CD4-positive, CD25-positive, alpha-beta regulatory T cell (primary cell): Measurements from ENCODE around the gene APOA1. TPM values are rescaled to one million over a fixed set of nuclear protein-coding genes. Genes with fewer than 3 reads are reported as not detected.
A peak's percentile ranks its signal among the peaks of the same experiment; 100 is the strongest.

ENCODE experiments used
- ATAC-seq, 2 donors: fragments of 150-1000 bp; cut with Tn5 transposase; one replicate each; pipeline ENCODE4 v1.10.0; 2021; ENCODE audit warnings: low read depth in 2 of 2, moderate number of reproducible peaks in 2 of 2, moderate library complexity in 1 of 2
- DNase-seq, 3 donors: peaks; one replicate each; pipeline versions ENCODE4 v3.0.0 to v3.0.0-alpha.2; 2012 to 2022; ENCODE audit warnings: mixed read lengths in 1 of 3
- H3K27ac ChIP-seq: one replicate; pipeline ENCODE4 v1.7.0; 2013; ENCODE audit warnings: mild to moderate bottlenecking, low read length; ENCODE audit not compliant: insufficient read depth, poor library complexity, severe bottlenecking
- H3K27me3 ChIP-seq: one replicate; pipeline ENCODE4 v1.7.0; 2013; ENCODE audit warnings: low read length; ENCODE audit not compliant: control insufficient read depth, insufficient read depth
- H3K36me3 ChIP-seq: one replicate; pipeline ENCODE4 v1.7.0; 2013; ENCODE audit warnings: mild to moderate bottlenecking, low read length, moderate library complexity; ENCODE audit not compliant: control insufficient read depth, insufficient read depth
- H3K4me1 ChIP-seq: 2 replicates; pipeline ENCODE4 v1.7.0; 2013; ENCODE audit warnings: mild to moderate bottlenecking, low read length; ENCODE audit not compliant: insufficient read depth, control insufficient read depth, poor library complexity, severe bottlenecking
- H3K4me3 ChIP-seq: one replicate; pipeline ENCODE4 v1.7.0; 2013; ENCODE audit warnings: low read depth, mild to moderate bottlenecking, low read length, moderate library complexity
- H3K9me3 ChIP-seq, 2 experiments: 1 replicate in 1 of 2; 2 replicates in 1 of 2; pipeline ENCODE4 v1.7.0; 2013; ENCODE audit warnings: low read length in 2 of 2, mild to moderate bottlenecking in 1 of 2, moderate library complexity in 1 of 2; ENCODE audit not compliant: control insufficient read depth in 2 of 2
- H3K27ac Mint-ChIP-seq, 3 donors: one replicate each; pipeline ENCODE4 v1.8.0; 2020 to 2022; ENCODE audit warnings: mild to moderate bottlenecking in 3 of 3, mixed read lengths in 3 of 3, moderate library complexity in 2 of 3
- H3K27me3 Mint-ChIP-seq: one replicate; pipeline ENCODE4 v1.8.0; 2022; ENCODE audit warnings: mild to moderate bottlenecking, mixed read lengths
- H3K36me3 Mint-ChIP-seq: one replicate; pipeline ENCODE4 v1.8.0; 2020; ENCODE audit warnings: mixed read lengths
- H3K4me1 Mint-ChIP-seq, 4 donors: one replicate each; pipeline ENCODE4 v1.8.0; 2020 to 2022; ENCODE audit warnings: mixed read lengths in 4 of 4, mild to moderate bottlenecking in 1 of 4
- H3K4me3 Mint-ChIP-seq, 4 donors: one replicate each; pipeline ENCODE4 v1.8.0; 2020 to 2022; ENCODE audit warnings: mild to moderate bottlenecking in 4 of 4, mixed read lengths in 4 of 4, moderate library complexity in 3 of 4
- H3K9me3 Mint-ChIP-seq, 7 donors: one replicate each; pipeline ENCODE4 v1.8.0; 2020 to 2022; ENCODE audit warnings: mixed read lengths in 7 of 7, mild to moderate bottlenecking in 3 of 7, moderate library complexity in 2 of 7
- polyA plus RNA-seq, 4 donors: library from polyadenylated mRNA; unstranded; fragments of 300-500 nt; fragmentation: Illumina TruSeq; gene quantifications; one replicate each; pipeline ENCODE4 v1.2.3, GENCODE V29; 2021
- total RNA-seq: library from RNA; stranded (reverse); gene quantifications from one replicate; pipeline ENCODE4 v1.2.3, GENCODE V29; 2022

Gene APOA1
- total and polyA plus RNA-seq, 5 donors from 2014 or later: 0.34 TPM; not detected in 4

DNA sequence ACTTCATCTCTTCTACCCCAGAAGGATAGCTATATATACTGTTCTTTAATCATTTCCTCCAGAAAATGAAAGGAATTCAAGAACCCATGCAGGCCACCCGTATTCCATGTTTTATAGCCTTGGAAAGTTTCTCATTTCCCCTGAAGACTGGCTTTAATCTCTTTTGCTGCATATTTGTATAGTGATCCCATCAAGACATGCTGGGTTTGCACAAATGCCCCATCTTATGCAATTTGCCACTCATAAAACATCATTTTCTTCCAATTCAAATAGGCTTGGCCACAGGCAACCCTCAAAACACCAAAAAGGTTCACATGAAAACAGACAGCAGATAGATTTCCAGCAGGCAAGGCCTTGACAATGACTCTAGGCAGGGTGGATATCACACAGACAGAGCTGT, 28.3 kb upstream of the APOA1 start:
- Mint-ChIP-seq H3K4me3 (no peak overlapping the region), H3K27ac (peak overlapping the region in 1 of 3 donors; percentile 25), H3K9me3 (no peaks in the 10 kb centered on the region), H3K27me3 (no peaks in the 10 kb centered on the region), H3K36me3 (peaks cover 79% of the 10 kb centered on the region), H3K4me1 (peaks cover 0 to 10% (median 4%) of the 10 kb centered on the region in 4 donors)
- DNase-seq (no peak), ATAC-seq (no peak)
- Histone ChIP-seq H3K36me3 (peaks cover 85% of the 10 kb centered on the region), H3K27me3 (no peaks in the 10 kb centered on the region), H3K4me3 (no peak overlapping the region), H3K4me1 (no peaks in the 10 kb centered on the region), H3K27ac (no peak overlapping the region), H3K9me3 (no peaks in the 10 kb centered on the region)

DNA sequence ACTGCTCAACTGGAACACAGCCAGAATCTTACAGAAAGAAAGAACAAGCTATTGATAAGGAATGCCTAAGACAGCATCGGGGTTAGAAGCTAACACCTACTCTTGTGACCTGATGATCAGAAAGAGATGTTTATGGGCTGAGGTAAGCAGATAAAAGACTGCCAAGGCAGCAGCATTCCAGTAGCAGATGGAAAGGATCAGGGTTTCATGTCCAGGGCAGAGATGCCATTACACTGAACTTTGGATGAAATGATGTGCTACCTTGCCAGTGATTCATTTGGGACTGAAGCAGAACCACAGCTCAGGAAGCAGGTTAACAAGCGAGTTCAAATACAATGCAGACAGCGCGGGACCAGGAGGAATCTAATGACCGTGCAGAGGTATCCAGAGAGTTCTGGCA, 27.1 kb upstream of the APOA1 start:
- Histone ChIP-seq H3K9me3 (no peaks in the 10 kb centered on the region), H3K4me1 (no peaks in the 10 kb centered on the region), H3K27me3 (no peaks in the 10 kb centered on the region), H3K27ac (no peak overlapping the region), H3K36me3 (peaks cover 85% of the 10 kb centered on the region), H3K4me3 (no peak overlapping the region)
- H3K4me1 Mint-ChIP-seq: peaks cover 0 to 8% (median 6%) of the 10 kb centered on the region in 4 donors
- H3K9me3 Mint-ChIP-seq: no peaks in the 10 kb centered on the region
- H3K27ac Mint-ChIP-seq: peak overlapping the region in 2 of 3 donors; percentile 17 to 49
- peaks cover 77% of the 10 kb centered on the region for H3K36me3 Mint-ChIP-seq
- ATAC-seq (no peak), DNase-seq (no peak)
- no peak overlapping the region for H3K4me3 Mint-ChIP-seq
- no peaks in the 10 kb centered on the region for H3K27me3 Mint-ChIP-seq

DNA sequence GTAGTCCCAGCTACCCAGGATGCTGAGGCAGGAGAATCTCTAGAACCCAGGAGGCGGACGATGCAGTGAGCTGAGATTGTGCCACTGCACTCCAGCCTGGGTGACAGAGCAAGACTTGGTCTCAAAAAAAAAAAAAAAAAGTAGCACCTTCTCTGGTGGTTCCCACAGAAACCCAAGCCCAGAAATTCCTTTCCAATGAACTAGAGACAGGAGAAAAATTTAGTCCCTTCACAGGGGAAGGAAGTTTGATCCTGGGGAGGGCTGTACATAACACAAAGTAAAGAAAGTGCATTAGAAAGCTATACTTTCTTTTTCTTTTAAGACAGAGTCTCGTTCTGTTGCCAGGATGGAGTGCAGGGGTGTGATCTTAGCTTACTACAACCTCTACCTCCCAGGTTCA, 25.5 kb upstream of the APOA1 start:
- H3K27ac ChIP-seq: no peak overlapping the region
- no peaks in the 10 kb centered on the region for H3K9me3 Mint-ChIP-seq
- peaks cover 80% of the 10 kb centered on the region for H3K36me3 Mint-ChIP-seq
- no peak overlapping the region for H3K4me3 ChIP-seq
- no peaks in the 10 kb centered on the region for H3K27me3 ChIP-seq
- H3K4me1 ChIP-seq: no peaks in the 10 kb centered on the region
- H3K4me1 Mint-ChIP-seq: peaks cover under 1 to 8% (median 6%) of the 10 kb centered on the region in 4 donors
- no peaks in the 10 kb centered on the region for H3K27me3 Mint-ChIP-seq
- H3K36me3 ChIP-seq: peaks cover 85% of the 10 kb centered on the region
- H3K9me3 ChIP-seq: no peaks in the 10 kb centered on the region
- H3K27ac Mint-ChIP-seq: no peak overlapping the region
- no peak for ATAC-seq
- no peak overlapping the region for H3K4me3 Mint-ChIP-seq
- no peak for DNase-seq

DNA sequence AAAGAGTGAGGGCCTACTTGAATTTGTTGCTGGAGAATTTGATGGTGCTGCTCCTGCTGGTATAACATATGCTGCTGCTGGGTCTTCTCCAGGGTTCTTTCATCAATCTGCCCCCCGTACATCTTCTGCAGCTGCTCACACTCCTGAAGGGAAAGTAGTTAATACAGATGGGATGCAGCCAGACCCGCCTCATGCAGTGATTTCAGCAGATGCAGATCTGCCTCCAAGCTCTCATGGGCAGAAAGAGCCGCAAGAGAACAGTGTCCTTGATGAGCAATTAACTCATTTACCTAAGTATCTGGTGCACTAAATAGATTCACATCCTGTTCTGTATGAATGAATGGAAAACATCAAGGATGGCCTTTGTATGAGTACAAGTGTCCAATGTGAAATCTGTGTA, 24.8 kb upstream of the APOA1 start:
- Histone ChIP-seq H3K36me3 (peaks cover 83% of the 10 kb centered on the region), H3K4me3 (no peak overlapping the region), H3K9me3 (no peaks in the 10 kb centered on the region), H3K4me1 (no peaks in the 10 kb centered on the region), H3K27ac (no peak overlapping the region), H3K27me3 (no peaks in the 10 kb centered on the region)
- Mint-ChIP-seq H3K4me3 (no peak overlapping the region), H3K36me3 (peaks cover 75% of the 10 kb centered on the region), H3K9me3 (no peaks in the 10 kb centered on the region), H3K27ac (no peak overlapping the region), H3K27me3 (no peaks in the 10 kb centered on the region), H3K4me1 (peaks cover 5 to 8% (median 8%) of the 10 kb centered on the region in 4 donors)
- ATAC-seq (no peak), DNase-seq (no peak)

DNA sequence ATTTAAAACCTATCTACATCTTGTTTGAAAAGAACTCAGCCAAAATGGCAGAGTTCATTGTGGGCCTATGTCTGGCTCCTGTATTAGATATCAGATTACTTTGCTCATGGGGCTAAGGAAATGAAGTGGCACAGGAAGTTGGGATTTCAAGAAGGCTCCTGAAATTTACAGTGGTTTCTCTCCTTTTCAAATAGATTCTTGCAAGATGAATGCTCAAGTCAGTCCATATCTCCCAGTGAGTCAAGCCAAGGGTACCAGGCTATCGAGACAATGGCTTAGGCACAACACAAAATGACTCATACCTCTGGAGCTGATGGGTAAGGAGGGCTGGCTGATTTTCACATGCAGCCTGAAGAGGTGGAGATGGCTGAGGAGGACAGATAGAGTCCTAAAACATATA, 24.1 kb upstream of the APOA1 start:
- peaks cover 8 to 14% (median 13%) of the 10 kb centered on the region in 4 donors for H3K4me1 Mint-ChIP-seq
- ATAC-seq (no peak), DNase-seq (no peak)
- no peaks in the 10 kb centered on the region for H3K9me3 Mint-ChIP-seq
- peaks cover 73% of the 10 kb centered on the region for H3K36me3 Mint-ChIP-seq
- Histone ChIP-seq H3K27me3 (no peaks in the 10 kb centered on the region), H3K9me3 (no peaks in the 10 kb centered on the region), H3K27ac (no peak overlapping the region), H3K4me1 (peaks cover 2% of the 10 kb centered on the region), H3K36me3 (peaks cover 78% of the 10 kb centered on the region), H3K4me3 (no peak overlapping the region)
- H3K4me3 Mint-ChIP-seq: no peak overlapping the region
- H3K27ac Mint-ChIP-seq: peak overlapping the region in 1 of 3 donors; percentile 74
- H3K27me3 Mint-ChIP-seq: no peaks in the 10 kb centered on the region

DNA sequence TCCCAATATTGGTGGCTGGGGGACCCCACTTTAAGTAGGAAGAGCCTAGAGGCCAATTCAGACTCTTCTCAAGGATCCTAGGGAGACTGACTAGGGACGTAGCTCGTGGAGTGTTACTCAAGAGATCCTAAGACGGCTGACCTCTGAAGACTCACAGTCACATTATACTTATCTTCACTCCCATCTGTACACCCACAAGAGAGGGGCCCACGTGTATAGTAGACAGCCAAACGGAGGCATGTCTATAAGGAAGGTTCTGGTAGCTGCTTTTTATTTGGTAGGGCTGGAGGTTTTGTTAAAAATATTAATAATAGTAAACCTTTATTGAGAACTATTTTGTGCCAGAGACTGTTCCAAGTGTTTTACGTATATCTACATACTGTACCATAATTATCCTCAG, 22.9 kb upstream of the APOA1 start:
- H3K36me3 ChIP-seq: peaks cover 70% of the 10 kb centered on the region
- no peak for ATAC-seq
- Mint-ChIP-seq H3K36me3 (peaks cover 66% of the 10 kb centered on the region), H3K27me3 (no peaks in the 10 kb centered on the region), H3K4me3 (no peak overlapping the region), H3K27ac (peak overlapping the region in 1 of 3 donors; percentile 63), H3K9me3 (no peaks in the 10 kb centered on the region), H3K4me1 (peaks cover 8 to 27% (median 22%) of the 10 kb centered on the region in 4 donors)
- H3K4me3 ChIP-seq: no peak overlapping the region
- DNase-seq: no peak
- no peaks in the 10 kb centered on the region for H3K9me3 ChIP-seq
- no peak overlapping the region for H3K27ac ChIP-seq
- H3K27me3 ChIP-seq: no peaks in the 10 kb centered on the region
- peaks cover 14% of the 10 kb centered on the region for H3K4me1 ChIP-seq

DNA sequence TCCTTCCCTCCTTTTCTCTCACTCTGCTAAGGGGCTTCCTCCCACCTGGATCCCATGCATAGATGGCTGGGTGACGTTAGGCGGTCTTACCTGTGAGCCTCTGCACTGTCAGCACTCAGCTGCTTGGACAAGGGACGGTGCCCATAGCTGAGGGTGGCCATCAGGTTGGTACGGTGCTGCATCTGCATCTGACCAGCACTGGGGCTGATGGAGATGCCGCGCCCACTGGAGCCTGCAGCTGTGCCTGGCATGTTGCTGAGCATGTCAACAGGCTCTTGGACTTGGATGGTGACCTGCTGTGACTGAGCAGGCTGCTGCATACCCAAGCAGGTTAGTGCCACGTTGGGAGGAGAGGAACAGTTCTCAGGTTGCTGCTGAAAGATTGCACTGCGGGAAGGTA, 21.8 kb upstream of the APOA1 start:
- Histone ChIP-seq H3K4me1 (peaks cover 26% of the 10 kb centered on the region), H3K36me3 (peaks cover 62% of the 10 kb centered on the region), H3K27me3 (no peaks in the 10 kb centered on the region), H3K27ac (no peak overlapping the region), H3K9me3 (no peaks in the 10 kb centered on the region), H3K4me3 (no peak overlapping the region)
- Mint-ChIP-seq H3K36me3 (peaks cover 62% of the 10 kb centered on the region), H3K4me3 (no peak overlapping the region), H3K27me3 (no peaks in the 10 kb centered on the region), H3K9me3 (no peaks in the 10 kb centered on the region), H3K27ac (peak overlapping the region in 2 of 3 donors; percentile 43 to 75), H3K4me1 (peaks cover 8 to 37% (median 30%) of the 10 kb centered on the region in 4 donors)
- DNase-seq: no peak
- no peak for ATAC-seq

DNA sequence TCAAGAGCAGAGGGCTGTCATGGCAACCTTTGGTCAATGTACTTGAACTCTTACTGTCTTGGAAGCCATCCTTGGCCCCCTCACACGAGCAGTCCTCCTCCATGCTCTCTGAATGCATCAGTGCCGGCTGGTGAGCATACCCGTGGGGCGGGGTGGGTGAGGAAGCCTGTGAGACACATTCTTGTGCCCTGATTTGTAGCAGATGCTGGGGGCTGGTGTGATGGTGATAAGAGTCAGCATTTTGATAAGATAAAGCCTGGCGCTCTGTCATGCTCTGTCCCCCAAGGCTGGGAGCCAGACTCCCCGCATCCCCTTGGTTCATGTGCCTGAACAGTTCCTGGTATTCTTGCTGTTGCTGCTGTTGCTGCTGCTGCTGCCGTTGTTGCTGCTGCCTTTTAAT, 20.5 kb upstream of the APOA1 start:
- Mint-ChIP-seq H3K27ac (peak overlapping the region; percentile 31 to 79 (median 75)), H3K4me1 (peaks cover 14 to 50% (median 41%) of the 10 kb centered on the region in 4 donors), H3K36me3 (peaks cover 50% of the 10 kb centered on the region), H3K27me3 (no peaks in the 10 kb centered on the region), H3K4me3 (peak overlapping the region in 1 of 4 donors; percentile 39), H3K9me3 (no peaks in the 10 kb centered on the region)
- Histone ChIP-seq H3K27me3 (no peaks in the 10 kb centered on the region), H3K4me1 (peaks cover 37% of the 10 kb centered on the region), H3K36me3 (peaks cover 51% of the 10 kb centered on the region), H3K9me3 (no peaks in the 10 kb centered on the region), H3K27ac (no peak overlapping the region), H3K4me3 (no peak overlapping the region)
- ATAC-seq: no peak
- DNase-seq: no peak
